C1 segment of cervical spinal cord (tissue), 14 donors: ENCODE results near the gene IRGC.
"Not testable (repeated sequence)": the region's sequence is repeated elsewhere in the genome, so short reads cannot be mapped to it uniquely, and the experiment has no call there.

ENCODE experiments used
- DNase-seq, 14 donors: peaks; one replicate each; lab custom pipeline; 2025; lab: John Stamatoyannopoulos, UW

IRGC gene

DNA sequence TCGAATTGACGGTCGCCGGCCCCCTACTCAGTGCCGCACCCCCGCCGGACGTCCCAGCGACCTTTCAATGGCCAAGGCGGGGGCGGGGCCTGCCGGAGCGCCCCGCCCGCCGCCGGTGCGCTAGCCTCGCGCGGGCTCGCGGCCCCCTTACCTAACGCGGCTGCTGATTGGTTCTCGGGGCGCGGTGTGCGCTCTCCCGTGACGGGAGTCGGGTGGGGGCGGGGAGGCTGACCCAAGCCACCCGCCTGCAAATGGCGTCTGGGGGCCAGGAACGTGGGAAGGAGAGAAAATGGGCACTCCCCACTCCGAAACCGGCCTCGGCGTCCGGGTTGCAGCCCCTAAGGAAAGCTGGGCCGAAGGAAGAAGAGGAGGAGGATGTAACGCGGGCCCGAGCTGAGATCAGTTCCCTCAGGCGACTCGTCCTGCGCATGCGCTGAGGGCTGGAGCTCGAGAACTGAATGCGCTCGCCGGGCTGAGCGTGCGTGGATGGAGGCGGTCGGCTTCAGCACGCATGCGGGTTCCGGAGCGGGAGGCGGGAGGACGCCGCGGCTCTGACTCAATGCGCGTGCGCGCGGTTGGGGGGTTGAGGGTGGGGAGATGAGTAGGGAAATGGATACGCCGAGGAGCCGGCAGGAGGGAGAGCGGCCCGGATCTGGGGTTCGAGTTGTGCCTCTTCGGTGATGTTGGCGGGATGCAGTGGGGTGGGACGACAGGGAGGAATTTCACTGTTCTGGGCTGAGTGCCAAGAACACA is 38.8 kb downstream of the IRGC start, which contains the start of gene SMG9:
Gene SMG9 (minus strand): TSS at position 460 of the 753 bp plus-strand sequence. CDS start 4,221 bp downstream, outside the sequence.
- DNase-seq, result peak; percentile 90 to 99 (median 96)

DNA sequence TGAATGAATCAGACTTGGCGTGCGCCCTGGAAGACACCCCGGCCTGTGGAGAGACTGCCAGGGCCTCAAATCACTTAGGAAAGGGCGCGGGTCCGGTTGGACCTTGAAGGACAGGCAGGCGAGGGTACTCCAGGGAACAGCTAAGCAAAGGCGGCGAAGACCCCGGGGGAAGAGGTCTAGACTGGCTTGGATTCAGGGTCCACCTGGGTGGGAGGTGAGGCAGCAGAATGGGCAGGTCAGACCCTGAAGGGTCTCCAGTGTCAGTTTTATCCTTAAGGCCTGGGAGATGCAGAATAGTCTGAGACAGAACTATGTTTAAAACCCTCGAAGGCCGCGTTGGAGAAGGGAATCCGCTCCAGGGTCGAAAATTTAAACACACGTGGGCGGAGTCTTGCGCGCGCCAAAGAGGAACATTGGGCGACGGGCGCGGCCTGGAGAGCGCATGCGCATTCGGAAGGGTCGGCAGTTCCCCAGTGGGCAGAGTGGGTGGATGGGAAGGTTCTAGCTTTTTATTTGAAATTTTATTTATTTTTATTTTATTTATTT is 39.5 kb downstream of the IRGC start:
- DNase-seq, result peak in 13 of 14 donors; percentile 30 to 81 (median 68)

DNA sequence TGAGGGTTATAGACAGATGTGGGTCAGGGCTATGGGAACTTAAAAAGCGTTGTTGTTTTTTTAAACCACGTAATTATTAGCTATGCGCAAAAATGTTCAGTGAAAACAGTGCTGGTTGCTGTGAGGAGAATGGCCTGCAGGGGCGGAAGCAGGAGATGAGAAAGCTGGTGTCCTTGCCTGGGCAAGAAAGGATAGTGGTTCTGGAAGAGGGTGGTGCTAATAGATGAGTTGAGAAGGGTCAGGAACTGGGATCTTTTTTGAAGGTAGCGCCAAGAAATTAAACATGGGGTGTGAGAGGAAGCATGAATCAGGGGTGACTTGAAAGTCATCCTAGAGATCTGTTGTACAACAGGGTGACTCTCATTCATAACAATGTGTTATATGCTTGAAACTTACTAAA is 43.6 kb downstream of the IRGC start:
- DNase-seq, result no peak

DNA sequence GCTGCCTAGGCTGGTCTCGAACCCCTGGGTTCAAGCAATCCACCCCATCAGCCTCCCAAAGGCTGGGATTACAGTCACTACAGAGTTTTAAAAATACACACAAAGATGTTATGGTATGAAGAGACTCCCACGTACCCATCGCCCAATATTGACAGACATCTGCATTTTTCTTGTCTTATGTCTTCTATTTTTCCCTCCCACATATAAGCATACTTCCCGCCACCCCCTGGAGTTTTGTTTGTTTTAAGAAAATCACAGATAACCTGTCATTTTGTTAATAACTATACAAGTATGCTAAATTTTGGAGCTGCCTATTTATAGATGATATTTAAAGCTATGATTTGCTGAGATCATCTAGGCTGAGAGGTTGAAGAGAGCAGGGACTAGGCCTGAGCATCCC is 45.1 kb downstream of the IRGC start:
- DNase-seq, result no peak

DNA sequence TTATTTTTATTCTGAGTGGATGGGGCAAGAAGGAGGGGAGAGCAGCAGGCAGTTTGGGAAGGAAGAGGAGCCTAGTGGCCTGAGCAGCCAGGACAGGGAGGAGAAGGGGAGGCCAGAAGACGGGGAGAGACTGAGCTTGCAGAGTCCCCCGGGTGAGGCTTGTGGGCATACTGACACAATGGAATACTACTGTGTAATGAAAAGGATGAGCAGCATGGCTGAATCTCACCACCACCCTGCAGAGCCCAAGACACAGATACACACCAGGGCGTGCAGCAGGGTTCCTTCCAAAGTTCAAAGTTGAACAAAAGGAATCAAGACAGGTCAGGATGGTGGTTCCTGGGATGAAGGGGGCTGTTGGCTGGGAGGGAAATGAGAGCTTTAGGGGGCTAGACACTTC is 46.9 kb downstream of the IRGC start:
- no peak for DNase-seq

DNA sequence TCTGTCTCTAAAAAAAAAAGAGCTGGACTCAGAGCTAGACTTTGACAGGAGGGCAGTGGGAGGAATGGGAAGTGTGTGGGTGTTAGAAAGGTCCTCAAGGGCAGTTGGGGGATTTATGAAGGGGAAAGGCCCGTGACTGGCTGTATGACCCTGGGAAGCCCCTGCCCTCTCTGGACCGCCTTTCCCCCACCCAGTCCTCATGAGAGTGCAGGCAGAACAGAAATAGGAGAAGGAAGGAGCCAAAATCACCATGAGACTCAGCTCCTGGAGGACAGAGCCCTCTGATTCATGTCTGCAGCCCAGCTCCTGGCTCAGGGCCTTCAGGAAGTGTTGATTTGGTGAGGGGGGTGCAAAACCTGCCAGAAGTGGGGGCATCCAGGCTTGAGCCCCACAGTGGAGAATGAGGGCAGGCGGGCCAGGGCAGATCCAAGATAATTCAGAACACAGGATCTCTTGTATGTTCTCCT is 47.6 kb downstream of the IRGC start:
- peak in 1 of 14 donors; percentile 18 for DNase-seq

DNA sequence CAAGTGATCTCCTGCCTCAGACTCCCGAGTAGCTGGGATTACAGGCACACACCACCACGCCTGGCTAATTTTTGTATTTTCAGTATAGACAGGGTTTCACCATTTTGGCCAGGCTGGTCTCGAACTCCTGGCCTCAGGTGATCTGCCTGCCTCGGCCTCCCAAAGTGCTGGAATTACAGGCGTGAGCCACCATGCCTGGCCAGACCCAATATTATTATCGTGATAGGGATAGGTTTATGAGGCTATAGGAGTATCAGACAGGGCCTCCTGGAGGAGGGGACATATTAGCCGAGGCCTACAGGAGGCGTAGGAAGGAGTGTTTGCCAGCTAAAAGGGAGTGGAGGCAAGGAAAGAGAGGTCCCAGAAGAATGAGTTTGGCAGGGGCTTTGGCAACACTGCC is 48.8 kb downstream of the IRGC start:
- not testable (repeated sequence) for DNase-seq

DNA sequence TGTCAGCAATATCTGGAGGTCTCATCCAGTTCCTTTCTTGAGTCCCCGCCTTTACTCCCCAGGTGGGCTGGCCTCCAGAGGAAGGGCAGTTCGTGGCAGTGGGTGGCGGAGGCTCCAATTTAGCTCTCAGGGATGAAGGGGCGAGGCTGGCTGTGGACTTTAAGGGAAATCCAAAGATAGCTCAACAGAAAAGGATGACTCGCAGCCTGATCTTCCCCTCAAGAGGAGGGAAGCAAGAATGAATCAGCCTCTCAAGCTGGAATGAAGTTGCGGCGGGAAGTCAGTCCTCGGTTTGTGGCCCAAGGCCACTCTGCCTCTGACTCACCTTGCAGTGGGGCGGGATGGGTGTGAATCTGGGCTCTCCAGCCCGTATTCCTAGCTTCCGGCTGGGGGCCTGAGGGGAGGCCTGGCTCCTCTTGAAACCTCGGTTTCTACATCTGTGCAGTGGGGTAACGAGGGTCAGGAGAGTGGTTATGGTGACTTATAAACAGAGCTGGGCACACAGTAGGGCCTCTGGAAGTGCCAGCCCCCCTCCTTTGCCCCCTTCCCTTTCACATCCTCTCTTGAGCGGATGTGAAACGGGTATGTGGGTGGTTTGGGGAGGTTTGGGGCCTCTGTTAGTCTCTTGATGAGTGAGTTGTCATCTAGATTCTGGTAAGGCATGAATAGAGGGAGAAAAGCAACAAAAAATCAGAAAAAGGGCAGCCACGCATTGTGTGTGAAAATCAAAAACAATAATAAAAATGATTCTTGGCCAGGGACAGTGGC is 49.4 kb downstream of the IRGC start:
- DNase-seq, result peak in 6 of 14 donors; percentile 8 to 56 (median 24)

DNA sequence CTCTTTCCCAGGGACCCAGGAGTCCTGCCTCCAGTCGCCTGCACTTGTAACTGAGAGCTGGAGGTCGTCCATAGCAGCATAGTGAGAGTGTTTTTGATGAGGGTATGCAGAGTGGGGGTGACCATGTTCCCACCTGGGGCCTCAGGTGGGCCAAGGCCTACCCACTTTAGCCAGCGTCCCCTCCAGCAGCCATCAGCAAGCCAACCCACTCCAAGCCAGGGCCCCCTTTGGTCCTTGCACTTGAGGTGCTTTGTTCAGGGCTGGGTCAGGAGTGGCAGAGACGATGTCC is 50.8 kb downstream of the IRGC start:
- no peak for DNase-seq

DNA sequence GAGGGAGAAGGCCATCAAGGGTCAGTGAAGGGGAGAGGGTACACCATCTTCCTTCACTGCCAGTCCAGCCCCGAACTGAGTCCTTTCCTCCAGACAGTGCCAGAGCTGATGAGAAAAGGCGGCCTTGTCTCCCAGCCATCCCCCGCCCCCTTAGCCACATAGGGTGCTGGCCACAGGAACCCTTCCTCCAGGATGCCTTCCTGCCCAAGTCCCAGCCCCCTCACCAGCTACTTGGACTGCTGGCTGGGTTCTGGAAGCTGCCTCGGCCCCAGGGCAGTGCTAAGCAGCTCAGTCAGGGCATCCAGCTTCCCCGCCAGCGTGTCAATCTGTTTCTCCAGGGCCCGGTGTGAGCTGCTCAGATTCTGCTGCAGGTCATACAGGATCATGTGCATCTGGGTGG is 51.4 kb downstream of the IRGC start:
- DNase-seq, result no peak

DNA sequence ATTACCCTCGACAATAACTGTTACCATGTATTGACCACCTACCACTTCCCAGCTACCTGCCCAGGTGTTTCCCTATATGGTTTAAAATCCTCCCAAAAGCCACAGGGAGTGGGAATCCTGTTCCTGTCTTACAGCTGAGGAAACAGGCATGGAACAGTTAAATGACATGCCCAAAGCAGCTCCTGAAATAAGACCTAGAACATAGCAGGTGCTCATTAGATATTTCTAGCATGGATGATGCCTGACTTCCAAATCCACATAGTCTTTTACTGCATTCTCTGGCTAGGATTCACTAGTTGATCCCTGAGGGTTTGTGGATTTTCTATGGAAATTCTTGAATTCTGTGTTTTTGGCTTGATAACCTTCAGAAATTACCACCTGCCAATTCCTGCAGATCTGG is 51.9 kb downstream of the IRGC start:
- no peak for DNase-seq

DNA sequence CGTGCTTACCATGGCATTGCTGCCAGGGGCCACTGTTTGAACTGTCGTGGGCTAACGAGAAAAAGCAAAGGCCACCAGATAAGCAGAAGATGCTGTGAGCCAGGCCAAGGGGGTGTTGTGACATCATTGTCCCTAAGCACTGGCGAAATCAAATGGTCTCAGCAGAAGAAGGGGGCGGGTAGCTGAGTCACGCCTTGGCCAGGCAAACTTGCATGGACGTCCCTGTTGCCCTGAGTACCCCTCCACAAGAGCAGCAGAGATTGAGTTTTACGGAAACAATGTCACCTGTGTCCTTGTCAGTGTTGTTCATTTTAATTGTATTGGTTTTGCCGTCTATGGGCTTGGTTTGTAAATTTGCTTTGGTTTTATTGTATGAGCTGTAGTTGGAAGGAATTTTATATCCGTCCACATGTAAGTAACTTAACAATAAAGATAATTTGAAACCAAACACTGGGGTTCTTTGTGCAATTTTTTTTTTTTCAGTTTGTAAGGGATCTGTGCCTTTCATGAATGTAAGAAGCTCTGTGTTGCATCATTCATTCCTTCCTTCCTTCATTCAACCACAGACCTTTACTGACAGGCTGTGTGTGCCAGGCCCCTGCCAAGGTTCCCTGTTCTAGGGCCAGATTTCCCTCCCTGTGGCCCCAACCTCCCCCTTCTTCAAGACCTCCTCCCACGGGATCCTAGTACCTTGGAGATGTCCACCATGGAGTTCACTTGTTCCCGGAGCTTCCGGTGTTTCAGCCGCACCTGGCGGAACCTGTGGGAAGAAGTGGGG is 52.6 kb downstream of the IRGC start:
- DNase-seq, result peak in 1 of 14 donors; percentile 23

DNA sequence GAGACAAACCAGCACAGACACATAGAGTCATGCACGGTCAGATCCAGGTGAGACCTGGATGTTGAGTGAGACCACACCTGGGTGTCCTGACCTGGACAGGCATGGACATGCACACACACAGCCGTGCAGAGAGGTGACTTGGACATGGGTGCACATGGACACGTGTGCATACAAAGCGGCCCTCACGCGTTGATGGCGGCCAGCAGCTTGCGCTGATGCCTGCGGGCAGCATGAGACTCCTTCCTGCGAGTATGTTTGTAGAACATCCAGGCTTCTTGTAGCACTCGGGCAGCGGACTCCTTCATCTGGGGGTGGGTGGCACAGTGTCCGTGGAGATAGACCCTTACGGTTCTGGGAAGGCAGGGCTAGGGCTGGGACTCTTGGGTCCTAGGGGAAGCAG is 53.4 kb downstream of the IRGC start:
- no peak for DNase-seq
